ENCODE results near the gene HEXD. TPM values are rescaled to one million over a fixed set of nuclear protein-coding genes. Genes with fewer than 3 reads are reported as not detected.
"Not testable (repeated sequence)": the region's sequence is repeated elsewhere in the genome, so short reads cannot be mapped to it uniquely, and the experiment has no call there.

The HEXD gene
- total and polyA plus RNA-seq, 4 donors = 15.0 to 50.7 (median 27.1) TPM

DNA sequence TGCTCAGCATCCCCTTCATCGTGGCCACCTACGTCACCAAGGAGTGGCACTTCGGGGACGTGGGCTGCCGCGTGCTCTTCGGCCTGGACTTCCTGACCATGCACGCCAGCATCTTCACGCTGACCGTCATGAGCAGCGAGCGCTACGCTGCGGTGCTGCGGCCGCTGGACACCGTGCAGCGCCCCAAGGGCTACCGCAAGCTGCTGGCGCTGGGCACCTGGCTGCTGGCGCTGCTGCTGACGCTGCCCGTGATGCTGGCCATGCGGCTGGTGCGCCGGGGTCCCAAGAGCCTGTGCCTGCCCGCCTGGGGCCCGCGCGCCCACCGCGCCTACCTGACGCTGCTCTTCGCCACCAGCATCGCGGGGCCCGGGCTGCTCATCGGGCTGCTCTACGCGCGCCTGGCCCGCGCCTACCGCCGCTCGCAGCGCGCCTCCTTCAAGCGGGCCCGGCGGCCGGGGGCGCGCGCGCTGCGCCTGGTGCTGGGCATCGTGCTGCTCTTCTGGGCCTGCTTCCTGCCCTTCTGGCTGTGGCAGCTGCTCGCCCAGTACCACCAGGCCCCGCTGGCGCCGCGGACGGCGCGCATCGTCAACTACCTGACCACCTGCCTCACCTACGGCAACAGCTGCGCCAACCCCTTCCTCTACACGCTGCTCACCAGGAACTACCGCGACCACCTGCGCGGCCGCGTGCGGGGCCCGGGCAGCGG lies 43.4 kb upstream of the HEXD start:
- Histone ChIP-seq H3K9me3 (ENCODE audit: control insufficient read depth, insufficient read depth, low read length) (no peaks in the 10 kb centered on the region), H3K4me3 (ENCODE audit: low read depth, low read length) (no peak overlapping the region), H3K36me3 (ENCODE audit: control insufficient read depth, insufficient read depth, low read length) (peaks cover 3% of the 10 kb centered on the region), H3K4me1 (ENCODE audit: control insufficient read depth, insufficient read depth, low read length) (peaks cover 30% of the 10 kb centered on the region), H3K27me3 (ENCODE audit: control insufficient read depth, insufficient read depth, low read length) (peaks cover 46% of the 10 kb centered on the region), H3K27ac (ENCODE audit: low read depth, low read length) (no peak overlapping the region)
- DNase-seq (ENCODE audit: low read depth in 4 of 6, low spot score in 6 of 6) = peak in 2 of 6 donors; percentile 29 to 40
- 27% methylated on average over 79 of the region's 79 CpGs for WGBS (ENCODE audit: insufficient coverage)

DNA sequence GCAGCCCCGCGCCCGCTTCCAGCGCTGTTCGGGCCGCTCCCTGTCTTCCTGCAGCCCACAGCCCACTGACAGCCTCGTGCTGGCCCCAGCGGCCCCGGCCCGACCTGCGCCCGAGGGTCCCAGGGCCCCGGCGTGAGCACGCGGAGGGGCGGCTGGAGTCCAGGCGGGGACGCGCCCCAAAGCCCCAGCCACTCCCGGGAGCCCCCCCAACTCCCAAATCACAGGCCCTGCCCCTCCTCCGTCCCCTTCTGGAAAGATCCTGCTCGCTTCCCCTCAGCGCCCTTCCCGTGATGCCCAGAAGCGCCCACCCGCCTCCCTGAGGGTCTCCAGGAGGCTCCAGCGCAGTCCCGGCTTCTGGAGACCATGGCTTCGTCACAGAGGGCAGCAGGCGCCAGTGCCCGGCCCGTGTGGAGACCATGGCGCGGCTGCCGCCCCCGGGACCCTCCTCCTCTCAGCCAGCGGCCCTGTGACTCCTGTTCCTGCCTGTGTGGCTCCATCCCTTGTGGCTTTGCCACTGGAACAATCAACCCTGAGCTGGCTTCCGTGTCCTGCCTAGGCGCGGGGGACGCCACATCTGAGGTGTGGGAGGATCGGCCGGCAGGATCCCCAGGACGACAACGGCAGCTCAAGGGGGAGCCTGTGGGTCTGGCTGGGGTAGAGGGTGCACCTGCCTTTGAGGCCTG lies 42.6 kb upstream of the HEXD start:
- DNase-seq (ENCODE audit: low read depth in 4 of 6, low spot score in 6 of 6) = no peak
- no peaks in the 10 kb centered on the region for H3K9me3 ChIP-seq (ENCODE audit: control insufficient read depth, insufficient read depth, low read length)
- 59% methylated on average over 46 of the region's 46 CpGs for WGBS (ENCODE audit: insufficient coverage)
- H3K36me3 ChIP-seq (ENCODE audit: control insufficient read depth, insufficient read depth, low read length) = peaks cover 3% of the 10 kb centered on the region
- no peak overlapping the region for H3K27ac ChIP-seq (ENCODE audit: low read depth, low read length)
- H3K4me3 ChIP-seq (ENCODE audit: low read depth, low read length) = no peak overlapping the region
- peaks cover 32% of the 10 kb centered on the region for H3K4me1 ChIP-seq (ENCODE audit: control insufficient read depth, insufficient read depth, low read length)
- H3K27me3 ChIP-seq (ENCODE audit: control insufficient read depth, insufficient read depth, low read length) = peaks cover 46% of the 10 kb centered on the region

DNA sequence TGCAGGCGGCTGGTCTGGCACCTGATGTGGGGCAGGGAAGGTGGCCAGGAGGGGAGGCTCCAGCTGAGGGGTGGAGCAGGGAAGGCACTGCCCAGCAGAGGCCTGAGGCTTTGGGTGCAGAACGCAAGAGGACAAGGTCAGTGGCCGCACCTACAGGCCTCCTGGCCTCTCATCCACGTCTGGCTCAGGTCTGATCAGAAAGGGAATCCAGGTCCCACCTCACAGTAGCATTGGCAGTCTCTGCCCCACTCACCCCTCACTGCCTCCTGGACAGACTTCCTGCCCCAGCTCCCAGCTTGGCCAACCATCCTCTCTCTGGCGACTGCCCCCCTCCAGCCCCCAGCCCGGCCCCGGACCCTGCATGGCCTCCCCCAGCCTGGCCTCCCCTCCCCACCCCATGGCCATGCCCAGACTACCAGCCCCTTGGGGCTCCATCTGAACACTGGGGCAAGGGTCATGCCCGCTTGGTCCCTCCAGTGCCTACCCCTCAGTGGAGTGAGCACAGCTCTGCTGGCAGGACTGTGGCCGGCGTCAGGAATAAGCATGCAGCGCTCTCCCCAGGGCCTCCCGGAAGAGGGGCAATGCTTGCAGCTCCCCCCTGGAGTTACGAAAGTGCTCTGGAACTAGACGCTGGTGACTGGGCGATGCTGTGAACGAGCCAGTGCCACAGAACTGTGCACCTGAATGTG lies 42.0 kb upstream of the HEXD start:
- peaks cover 42% of the 10 kb centered on the region for H3K27me3 ChIP-seq (ENCODE audit: control insufficient read depth, insufficient read depth, low read length)
- 76% methylated on average over 14 of the region's 16 CpGs for WGBS (ENCODE audit: insufficient coverage)
- H3K36me3 ChIP-seq (ENCODE audit: control insufficient read depth, insufficient read depth, low read length) = peaks cover 3% of the 10 kb centered on the region
- H3K4me1 ChIP-seq (ENCODE audit: control insufficient read depth, insufficient read depth, low read length) = peaks cover 25% of the 10 kb centered on the region
- no peak for DNase-seq (ENCODE audit: low read depth in 4 of 6, low spot score in 6 of 6)
- H3K27ac ChIP-seq (ENCODE audit: low read depth, low read length) = no peak overlapping the region
- H3K9me3 ChIP-seq (ENCODE audit: control insufficient read depth, insufficient read depth, low read length) = no peaks in the 10 kb centered on the region
- no peak overlapping the region for H3K4me3 ChIP-seq (ENCODE audit: low read depth, low read length)

GRCh38 chr17:82377294-82377693 lies 40.9 kb upstream of the HEXD start:
- Histone ChIP-seq H3K27me3 (ENCODE audit: control insufficient read depth, insufficient read depth, low read length) (peaks cover 35% of the 10 kb centered on the region), H3K4me1 (ENCODE audit: control insufficient read depth, insufficient read depth, low read length) (peaks cover 18% of the 10 kb centered on the region)
- H3K9me3 ChIP-seq (ENCODE audit: control insufficient read depth, insufficient read depth, low read length); DNase-seq (ENCODE audit: low read depth in 4 of 6, low spot score in 6 of 6); H3K36me3 ChIP-seq (ENCODE audit: control insufficient read depth, insufficient read depth, low read length); H3K4me3 ChIP-seq (ENCODE audit: low read depth, low read length); H3K27ac ChIP-seq (ENCODE audit: low read depth, low read length): not testable (repeated sequence)
- no CpG with 5 or more reads among the region's 5 CpGs for WGBS (ENCODE audit: insufficient coverage)

GRCh38 chr17:82377924-82378740 lies 40.0 kb upstream of the HEXD start:
- peaks cover 17% of the 10 kb centered on the region for H3K4me1 ChIP-seq (ENCODE audit: control insufficient read depth, insufficient read depth, low read length)
- WGBS (ENCODE audit: insufficient coverage) = 80% methylated on average over 29 of the region's 31 CpGs
- no peak for DNase-seq (ENCODE audit: low read depth in 4 of 6, low spot score in 6 of 6)
- H3K36me3 ChIP-seq (ENCODE audit: control insufficient read depth, insufficient read depth, low read length) = peaks cover 3% of the 10 kb centered on the region
- no peak overlapping the region for H3K27ac ChIP-seq (ENCODE audit: low read depth, low read length)
- peaks cover 29% of the 10 kb centered on the region for H3K27me3 ChIP-seq (ENCODE audit: control insufficient read depth, insufficient read depth, low read length)
- H3K4me3 ChIP-seq (ENCODE audit: low read depth, low read length) = no peak overlapping the region
- H3K9me3 ChIP-seq (ENCODE audit: control insufficient read depth, insufficient read depth, low read length) = no peaks in the 10 kb centered on the region

DNA sequence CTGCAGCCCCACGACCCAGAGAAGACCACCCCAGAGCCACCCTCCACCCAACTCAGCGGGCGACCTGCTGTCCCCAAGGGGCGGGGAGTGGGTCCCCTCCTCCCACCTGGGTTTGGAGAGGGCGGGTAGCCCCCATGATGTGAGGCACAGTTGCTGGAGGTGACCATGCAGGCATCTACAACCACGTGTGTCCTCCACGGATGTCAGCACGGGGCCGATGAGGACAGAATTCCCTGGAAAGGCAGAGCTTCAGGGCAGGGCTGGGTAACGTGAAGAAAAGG lies 39.5 kb upstream of the HEXD start:
- Histone ChIP-seq H3K4me3 (ENCODE audit: low read depth, low read length) (no peak overlapping the region), H3K27ac (ENCODE audit: low read depth, low read length) (no peak overlapping the region), H3K27me3 (ENCODE audit: control insufficient read depth, insufficient read depth, low read length) (peaks cover 24% of the 10 kb centered on the region), H3K4me1 (ENCODE audit: control insufficient read depth, insufficient read depth, low read length) (peaks cover 17% of the 10 kb centered on the region), H3K36me3 (ENCODE audit: control insufficient read depth, insufficient read depth, low read length) (peaks cover 3% of the 10 kb centered on the region), H3K9me3 (ENCODE audit: control insufficient read depth, insufficient read depth, low read length) (no peaks in the 10 kb centered on the region)
- DNase-seq (ENCODE audit: low read depth in 4 of 6, low spot score in 6 of 6) = no peak
- 79% methylated on average over 10 of the region's 10 CpGs for WGBS (ENCODE audit: insufficient coverage)

GRCh38 chr17:82380860-82381702 lies 37.1 kb upstream of the HEXD start:
- peaks cover 3% of the 10 kb centered on the region for H3K36me3 ChIP-seq (ENCODE audit: control insufficient read depth, insufficient read depth, low read length)
- peaks cover 10% of the 10 kb centered on the region for H3K27me3 ChIP-seq (ENCODE audit: control insufficient read depth, insufficient read depth, low read length)
- peak in 1 of 6 donors; percentile 31 for DNase-seq (ENCODE audit: low read depth in 4 of 6, low spot score in 6 of 6)
- no peak overlapping the region for H3K4me3 ChIP-seq (ENCODE audit: low read depth, low read length)
- H3K4me1 ChIP-seq (ENCODE audit: control insufficient read depth, insufficient read depth, low read length) = peaks cover 33% of the 10 kb centered on the region
- 74% methylated on average over 22 of the region's 23 CpGs for WGBS (ENCODE audit: insufficient coverage)
- H3K9me3 ChIP-seq (ENCODE audit: control insufficient read depth, insufficient read depth, low read length) = no peaks in the 10 kb centered on the region
- no peak overlapping the region for H3K27ac ChIP-seq (ENCODE audit: low read depth, low read length)

DNA sequence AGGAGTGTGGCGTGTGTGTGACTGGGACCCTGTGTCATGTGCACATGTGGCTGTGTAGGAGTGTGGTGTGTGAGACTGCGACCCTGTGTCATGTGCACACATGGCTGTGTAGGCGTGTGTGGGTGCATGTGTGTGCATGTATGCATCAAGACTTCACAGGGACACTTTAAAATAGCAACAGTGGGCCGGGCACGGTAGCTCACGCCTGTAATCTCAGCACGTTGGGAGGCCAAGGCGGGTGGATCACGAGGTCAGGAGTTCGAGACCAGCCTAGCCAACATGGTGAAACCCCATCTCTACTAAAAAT lies 36.5 kb upstream of the HEXD start:
- DNase-seq (ENCODE audit: low read depth in 4 of 6, low spot score in 6 of 6); H3K9me3 ChIP-seq (ENCODE audit: control insufficient read depth, insufficient read depth, low read length); H3K36me3 ChIP-seq (ENCODE audit: control insufficient read depth, insufficient read depth, low read length); H3K27ac ChIP-seq (ENCODE audit: low read depth, low read length); H3K4me3 ChIP-seq (ENCODE audit: low read depth, low read length): not testable (repeated sequence)
- Histone ChIP-seq H3K27me3 (ENCODE audit: control insufficient read depth, insufficient read depth, low read length) (peaks cover 10% of the 10 kb centered on the region), H3K4me1 (ENCODE audit: control insufficient read depth, insufficient read depth, low read length) (peaks cover 38% of the 10 kb centered on the region)
- WGBS (ENCODE audit: insufficient coverage) = 89% methylated on average over 3 of the region's 10 CpGs
